SU-DHL-6 (cell line): ENCODE results near the gene IRX2.

Experiments used
- H2AFZ ChIP-seq: fragments of 200-600 bp; sonication (generic); 2 replicates; pipeline ENCODE4 v1.6.1; 2014; ENCODE audit warnings: low read depth, mild to moderate bottlenecking, moderate library complexity, mixed read lengths, antibody characterized with exemption, low read length; ENCODE audit not compliant: severe bottlenecking
- H3F3A ChIP-seq: fragments of 200-600 bp; shearing (Covaris generic); 2 replicates; pipeline ENCODE4 v1.6.0; 2016; ENCODE audit warnings: antibody characterized with exemption, mild to moderate bottlenecking; ENCODE audit not compliant: insufficient read depth
- H3K27ac ChIP-seq: fragments of 200-600 bp; sonication (generic); 2 replicates; pipeline ENCODE4 v1.5.1; 2016; ENCODE audit warnings: low read depth, mild to moderate bottlenecking, low read length, moderate library complexity, mixed read lengths
- H3K27me3 ChIP-seq: fragments of 200-600 bp; sonication (generic), shearing (Covaris generic); 2 replicates; pipeline ENCODE4 v1.6.0; 2014; ENCODE audit warnings: mild to moderate bottlenecking, low read length
- H3K36me3 ChIP-seq: fragments of 200-600 bp; sonication (generic); 2 replicates; pipeline ENCODE4 v1.6.1; 2014; ENCODE audit warnings: mild to moderate bottlenecking, low read length, mixed read lengths
- H3K4me2 ChIP-seq: fragments of 300-600, 200-600 bp; shearing (Covaris generic), sonication (generic); 2 replicates; pipeline ENCODE4 v1.6.0; 2014; ENCODE audit warnings: low read length, low read depth, mild to moderate bottlenecking; ENCODE audit not compliant: poor library complexity, severe bottlenecking
- H3K4me3 ChIP-seq: fragments of 200-600 bp; sonication (generic); 2 replicates; pipeline ENCODE4 v1.5.1; 2014; ENCODE audit warnings: antibody characterized with exemption, low read length, mild to moderate bottlenecking, mixed read lengths; ENCODE audit not compliant: insufficient read depth, poor library complexity, severe bottlenecking
- H3K79me2 ChIP-seq: fragments of 200-600 bp; sonication (generic); 2 replicates; pipeline ENCODE4 v1.6.1; 2014; ENCODE audit warnings: mild to moderate bottlenecking, low read length, moderate library complexity; ENCODE audit not compliant: insufficient read depth
- H3K9ac ChIP-seq: fragments of 200-600 bp; sonication (generic); 2 replicates; pipeline ENCODE4 v1.7.0; 2014; ENCODE audit warnings: mild to moderate bottlenecking, low read length
- H3K9me2 ChIP-seq: fragments of 200-600 bp; sonication (generic); replicated peaks from 2 replicates; pipeline ENCODE4 v1.6.1; 2014; ENCODE audit warnings: low read length; ENCODE audit not compliant: insufficient read depth
- H3K9me3 ChIP-seq: fragments of 200-600 bp; sonication (generic); 2 replicates; pipeline ENCODE4 v1.6.1; 2014; ENCODE audit warnings: low read length, mixed read lengths; ENCODE audit not compliant: insufficient read depth
- H4K20me1 ChIP-seq: fragments of 200-600 bp; sonication (generic); 2 replicates; pipeline ENCODE4 v1.6.1; 2014; ENCODE audit warnings: low read depth, mild to moderate bottlenecking, antibody characterized with exemption, low read length, moderate library complexity, mixed read lengths
- EZH2phosphoT487 ChIP-seq: fragments of 200-600 bp; sonication (generic), shearing (Covaris generic); conservative IDR thresholded peaks from 2 replicates; pipeline ENCODE4 v1.6.1; 2018; ENCODE audit warnings: mild to moderate bottlenecking, antibody characterized with exemption, low read length, moderate library complexity, mixed read lengths
- TF ChIP-seq, protein P1 (sequence below): fragments of 200-600 bp; sonication (generic); IDR thresholded peaks from one replicate; pipeline ENCODE4 v1.5.1; 2017; ENCODE audit warnings: antibody characterized with exemption, mild to moderate bottlenecking, low read length, moderate library complexity; ENCODE audit not compliant: insufficient read depth, poor library complexity, severe bottlenecking

IRX2 gene

GRCh38 chr5:2724031-2724581, 27.4 kb downstream of the IRX2 start:
- no peaks in the 10 kb centered on the region for H3K36me3 ChIP-seq
- H3F3A ChIP-seq = no peaks in the 10 kb centered on the region
- H3K4me2 ChIP-seq = no peak overlapping the region
- TF ChIP-seq, protein P1, sequence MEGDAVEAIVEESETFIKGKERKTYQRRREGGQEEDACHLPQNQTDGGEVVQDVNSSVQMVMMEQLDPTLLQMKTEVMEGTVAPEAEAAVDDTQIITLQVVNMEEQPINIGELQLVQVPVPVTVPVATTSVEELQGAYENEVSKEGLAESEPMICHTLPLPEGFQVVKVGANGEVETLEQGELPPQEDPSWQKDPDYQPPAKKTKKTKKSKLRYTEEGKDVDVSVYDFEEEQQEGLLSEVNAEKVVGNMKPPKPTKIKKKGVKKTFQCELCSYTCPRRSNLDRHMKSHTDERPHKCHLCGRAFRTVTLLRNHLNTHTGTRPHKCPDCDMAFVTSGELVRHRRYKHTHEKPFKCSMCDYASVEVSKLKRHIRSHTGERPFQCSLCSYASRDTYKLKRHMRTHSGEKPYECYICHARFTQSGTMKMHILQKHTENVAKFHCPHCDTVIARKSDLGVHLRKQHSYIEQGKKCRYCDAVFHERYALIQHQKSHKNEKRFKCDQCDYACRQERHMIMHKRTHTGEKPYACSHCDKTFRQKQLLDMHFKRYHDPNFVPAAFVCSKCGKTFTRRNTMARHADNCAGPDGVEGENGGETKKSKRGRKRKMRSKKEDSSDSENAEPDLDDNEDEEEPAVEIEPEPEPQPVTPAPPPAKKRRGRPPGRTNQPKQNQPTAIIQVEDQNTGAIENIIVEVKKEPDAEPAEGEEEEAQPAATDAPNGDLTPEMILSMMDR = no peak
- no peak for TF ChIP-seq EZH2phosphoT487
- no peaks in the 10 kb centered on the region for H3K9me2 ChIP-seq
- no peaks in the 10 kb centered on the region for H3K9me3 ChIP-seq
- no peak overlapping the region for H3K9ac ChIP-seq
- no peaks in the 10 kb centered on the region for H3K79me2 ChIP-seq
- no peak overlapping the region for H3K4me3 ChIP-seq
- no peaks in the 10 kb centered on the region for H3K27me3 ChIP-seq
- H4K20me1 ChIP-seq = no peaks in the 10 kb centered on the region
- no peak overlapping the region for H2AFZ ChIP-seq
- no peak overlapping the region for H3K27ac ChIP-seq

GRCh38 chr5:2722901-2723300, 28.6 kb downstream of the IRX2 start:
- H3K9me3 ChIP-seq = no peaks in the 10 kb centered on the region
- H3F3A ChIP-seq = no peaks in the 10 kb centered on the region
- no peak overlapping the region for H3K4me3 ChIP-seq
- no peak overlapping the region for H3K9ac ChIP-seq
- H3K36me3 ChIP-seq = no peaks in the 10 kb centered on the region
- H3K79me2 ChIP-seq = no peaks in the 10 kb centered on the region
- H3K27me3 ChIP-seq = no peaks in the 10 kb centered on the region
- no peaks in the 10 kb centered on the region for H3K9me2 ChIP-seq
- H2AFZ ChIP-seq = no peak overlapping the region
- H4K20me1 ChIP-seq = no peaks in the 10 kb centered on the region
- H3K4me2 ChIP-seq = no peak overlapping the region
- H3K27ac ChIP-seq = no peak overlapping the region
- TF ChIP-seq EZH2phosphoT487 = no peak
- TF ChIP-seq, protein P1 = no peak

DNA sequence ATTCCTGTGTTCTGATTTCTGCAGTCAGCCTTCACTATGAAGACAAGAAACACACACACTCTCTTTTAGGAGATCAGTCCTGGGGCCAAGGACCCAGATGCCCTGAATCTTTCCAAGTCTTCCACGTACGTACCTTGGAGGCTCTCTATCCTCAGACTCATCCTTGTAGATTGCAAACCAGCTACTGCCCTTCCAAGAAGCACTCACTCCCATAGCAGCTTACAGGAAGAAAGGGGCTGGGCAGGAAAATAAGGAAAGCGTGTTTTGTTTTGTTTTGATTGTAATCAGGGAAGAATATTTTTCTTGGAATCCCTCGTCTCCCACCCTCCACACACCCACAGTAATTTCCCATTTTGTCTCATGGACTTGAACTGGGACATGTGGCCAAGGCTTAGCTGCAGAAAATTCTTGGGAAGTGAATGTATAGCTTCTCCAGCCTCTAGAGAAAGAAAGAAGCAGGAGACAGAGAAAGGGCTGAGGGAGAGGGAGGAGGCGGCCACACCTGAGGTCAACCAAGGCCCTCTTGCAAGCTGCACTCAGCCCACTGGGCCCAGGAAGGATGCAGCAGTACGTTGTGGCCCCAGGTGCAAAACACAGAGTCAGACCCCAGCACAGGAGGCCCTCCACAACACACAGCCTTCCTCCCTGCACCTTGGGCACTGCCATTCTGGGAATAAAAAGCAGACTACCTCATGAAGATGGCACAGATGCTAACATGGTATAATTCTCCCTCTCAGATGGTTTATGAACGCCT, 29.9 kb downstream of the IRX2 start:
- no peaks in the 10 kb centered on the region for H3K9me3 ChIP-seq
- H3K9me2 ChIP-seq = no peaks in the 10 kb centered on the region
- H2AFZ ChIP-seq = no peak overlapping the region
- H3K27ac ChIP-seq = no peak overlapping the region
- H3F3A ChIP-seq = no peaks in the 10 kb centered on the region
- H4K20me1 ChIP-seq = no peaks in the 10 kb centered on the region
- H3K79me2 ChIP-seq = no peaks in the 10 kb centered on the region
- H3K4me3 ChIP-seq = no peak overlapping the region
- TF ChIP-seq EZH2phosphoT487 = no peak
- TF ChIP-seq, protein P1 = no peak
- no peaks in the 10 kb centered on the region for H3K27me3 ChIP-seq
- H3K36me3 ChIP-seq = no peaks in the 10 kb centered on the region
- H3K9ac ChIP-seq = no peak overlapping the region
- no peak overlapping the region for H3K4me2 ChIP-seq
